ENCODE results near the gene TBC1D9. TPM values are rescaled to one million over a fixed set of nuclear protein-coding genes. Genes with fewer than 3 reads are reported as not detected.

Gene TBC1D9
- total and polyA plus RNA-seq, 2 of the 13 experiments (the other 11 are each of a cell fraction or from before 2014, with no cell fraction given): 11.9 to 12.2 TPM

- no peak for DNase-seq (ENCODE audit: low spot score)
- POLR2A ChIA-PET: no interaction called here
- no TSS peak for BruUV-seq (replicated peaks)
- WGBS (ENCODE audit: low lambda C conversion rate): 98% methylated on average over 8 of the region's 8 CpGs
- Histone ChIP-seq H3K4me2 (ENCODE audit: low read depth, low read length) (no peak overlapping the region), H3K79me2 (ENCODE audit: insufficient read depth, low read length) (peaks cover 24% of the 10 kb centered on the region), H4K20me1 (ENCODE audit: insufficient read depth, low read length) (no peaks in the 10 kb centered on the region), H3K27ac (ENCODE audit: extremely low read length, insufficient read depth, low read length) (no peak overlapping the region), H2AFZ (ENCODE audit: low read length) (no peak overlapping the region), H3K4me3 (replicated peaks in 1 of 3; ENCODE audit: insufficient read depth in 1 of 3, low read depth in 2 of 3, low read length in 3 of 3) (no peak overlapping the region), H3K9me3 (ENCODE audit: low read length) (no peaks in the 10 kb centered on the region), H3K36me3 (replicated peaks in 1 of 2; ENCODE audit: control insufficient read depth in 1 of 2, insufficient read depth in 2 of 2, low read length in 2 of 2) (peaks cover 2 to 7% of the 10 kb centered on the region in 2 experiments; a peak in 4 of 5 replicates), H3K4me1 (ENCODE audit: insufficient read depth, low read length) (peaks cover 91% of the 10 kb centered on the region), H3K9ac (ENCODE audit: insufficient read depth, low read depth, low read length) (no peak overlapping the region), H3K27me3 (ENCODE audit: control insufficient read depth in 1 of 2, insufficient read depth in 2 of 2, low read length in 2 of 2) (no peaks in the 10 kb centered on the region)
- intact Hi-C loops (cut with micrococcal nuclease; ENCODE audit: unreplicated experiment): no loop called here
- CTCF ChIA-PET (ENCODE audit: low intra/inter-chr PET ratio, low total read pairs): no interaction called here
- no peak for FAIRE-seq
- ATAC-seq: no peak
- in situ Hi-C loops (cut with HindIII; ENCODE audit: extremely low pct_ligation_motif_present, low pct_unique_long_range_greater_than_20kb): no loop called here
- TF ChIP-seq ELF3 (CRISPR knock-in tag; IDR thresholded peaks at IDR 0.05) (no peak), ZNF7 (CRISPR knock-in tag; IDR thresholded peaks at IDR 0.05) (no peak), FIP1L1 (IDR thresholded peaks at IDR 0.05; ENCODE audit: borderline replicate concordance, insufficient read depth, low read depth, low read length) (no peak), ZNF124 (CRISPR knock-in tag; IDR thresholded peaks at IDR 0.05) (no peak), AKAP8 (CRISPR knock-in tag; IDR thresholded peaks at IDR 0.05) (no peak), MXI1 (IDR thresholded peaks at IDR 0.05; ENCODE audit: borderline replicate concordance, low read depth, low read length) (no peak), HOXA9 (CRISPR knock-in tag; IDR thresholded peaks at IDR 0.05; ENCODE audit: borderline replicate concordance) (no peak), ZSCAN21 (CRISPR knock-in tag; IDR thresholded peaks at IDR 0.05; ENCODE audit: borderline replicate concordance) (no peak), GPN1 (CRISPR knock-in tag; IDR thresholded peaks at IDR 0.05; ENCODE audit: borderline replicate concordance) (no peak), MAF1 (CRISPR knock-in tag; IDR thresholded peaks at IDR 0.05; ENCODE audit: borderline replicate concordance) (no peak), SOX6 (IDR thresholded peaks at IDR 0.05) (no peak), SOX6 (CRISPR knock-in tag; IDR thresholded peaks at IDR 0.05) (no peak), MLLT10 (CRISPR knock-in tag; IDR thresholded peaks at IDR 0.05) (no peak)
Measured at GRCh38 chr4:140705625-140706275, 50.4 kb downstream of the TBC1D9 start.

All from HepG2 (cell line).